Activated T-helper 1 cell treated with anti-CD3 and anti-CD28 coated beads, Interleukin-2, amount 50 U/mL, for 16 hours (primary cell): Measurements from ENCODE around the gene CISD3.

ENCODE experiments used
- DNase-seq, 2 donors: peaks; one replicate each; pipeline ENCODE4 v3.0.0-alpha.2; 2020; ENCODE audit warnings: low read depth in 1 of 2, low spot score in 1 of 2

Gene CISD3

GRCh38 chr17:38729886-38730525 lies at the start of gene CISD3:
CISD3 (plus strand) TSS chr17:38730341; CDS start chr17:38730359, 18 bp downstream.
- DNase-seq = peak; percentile 62 to 80

- DNase-seq = no peak
These were observed 49.0 kb upstream of the CISD3 start for GRCh38 chr17:38681096-38681495.

- DNase-seq = no peak
These were observed 44.6 kb upstream of the CISD3 start for GRCh38 chr17:38685491-38685890.

- DNase-seq = no peak
These were observed 42.9 kb upstream of the CISD3 start for GRCh38 chr17:38687286-38687685.

GRCh38 chr17:38690386-38690785 lies 39.8 kb upstream of the CISD3 start:
- DNase-seq = no peak

- no peak for DNase-seq
These were observed 39.0 kb upstream of the CISD3 start for GRCh38 chr17:38691154-38691553.

- DNase-seq = no peak
These were observed 36.3 kb upstream of the CISD3 start for GRCh38 chr17:38693700-38694329.

GRCh38 chr17:38697061-38697820 lies 32.9 kb upstream of the CISD3 start:
- DNase-seq = no peak

- DNase-seq = no peak
These were observed 31.4 kb upstream of the CISD3 start for GRCh38 chr17:38698760-38699159.

- peak; percentile 22 to 64 for DNase-seq
These were observed 28.5 kb upstream of the CISD3 start for GRCh38 chr17:38701504-38702165.

- DNase-seq = peak; percentile 60 to 68
These were observed 27.8 kb upstream of the CISD3 start for GRCh38 chr17:38702166-38702915.

- DNase-seq = no peak
These were observed 27.0 kb upstream of the CISD3 start for GRCh38 chr17:38702916-38703741.

- peak; percentile 41 to 69 for DNase-seq
These were observed 26.2 kb upstream of the CISD3 start for GRCh38 chr17:38703742-38704605.

- DNase-seq = peak; percentile 57 to 75
These were observed 25.3 kb upstream of the CISD3 start, which contains the start of gene MLLT6 for GRCh38 chr17:38704606-38705522. MLLT6 (plus strand) TSS chr17:38705273; CDS start chr17:38705633, 360 bp downstream.

- DNase-seq = no peak
These were observed 24.7 kb upstream of the CISD3 start for GRCh38 chr17:38705523-38705802.

- DNase-seq = no peak
These were observed 24.2 kb upstream of the CISD3 start for GRCh38 chr17:38705803-38706504.

GRCh38 chr17:38706505-38707216 lies 23.5 kb upstream of the CISD3 start:
- DNase-seq = no peak
